RWPE1 (cell line): Measurements from ENCODE around the gene SAA1.

Source experiments
- CTCF ChIA-PET: fragments of 350-600 bp; sonication (Branson Sonifier 250); formaldehyde crosslinking; extraction: SDS; loops from one replicate; lab custom pipeline; 2021; lab: Yijun Ruan, JAX
- POLR2A ChIA-PET: fragments of 400-600 bp; formaldehyde crosslinking; extraction: SDS; loops from one replicate; lab custom pipeline; 2020; ENCODE audit warnings: antibody characterized with exemption; ENCODE audit not compliant: low non-redundant PET; lab: Yijun Ruan, JAX
- DNase-seq: peaks from one replicate; pipeline ENCODE4 v3.0.0; 2012; ENCODE audit warnings: low spot score
- H3K27ac ChIP-seq: fragments of 450-650 bp; 2 replicates; pipeline ENCODE4 v1.5.1; 2017
- CTCF ChIP-seq: fragments of 450-650 bp; conservative IDR thresholded peaks from 2 replicates; pipeline ENCODE4 v1.5.1; 2017; ENCODE audit warnings: low read depth, mild to moderate bottlenecking

Gene SAA1

GRCh38 chr11:18270102-18270501, 4.0 kb downstream of the SAA1 start:
- ChIA-PET CTCF (interaction anchor here (0.7 to 1.0 kb wide), 2 partner anchors 155 to 1418 kb away, joined by 3 to 4 read pairs; no protein-coding TSS in a partner anchor), POLR2A (no interaction called here)
- no peak for DNase-seq
- no peak for TF ChIP-seq CTCF
- no peak overlapping the region for H3K27ac ChIP-seq

- ChIA-PET POLR2A (no interaction called here), CTCF (no interaction called here)
- DNase-seq, result no peak
- no peak for TF ChIP-seq CTCF
- H3K27ac ChIP-seq, result no peak overlapping the region
Measured at GRCh38 chr11:18271206-18271605, 5.1 kb downstream of the SAA1 start.

- no peak for TF ChIP-seq CTCF
- no peak for DNase-seq
- ChIA-PET CTCF (interaction anchor here (0.6 to 0.7 kb wide), 2 partner anchors 72 to 146 kb away, joined by 3 read pairs; no protein-coding TSS in a partner anchor), POLR2A (interaction anchor here (0.7 kb wide), 1 partner anchor 26 kb away, joined by 4 read pairs; no protein-coding TSS in a partner anchor)
- H3K27ac ChIP-seq, result 0 out of 2 replicates have a peak overlapping the region, but pooled peaks have one; percentile 16
Measured at GRCh38 chr11:18277565-18278271, 11.7 kb downstream of the SAA1 start.

- no peak for TF ChIP-seq CTCF
- POLR2A ChIA-PET, result no interaction called here
- CTCF ChIA-PET, result interaction anchor here (0.6 kb wide), 1 partner anchor 174 kb away, joined by 3 read pairs; no protein-coding TSS in a partner anchor
- DNase-seq, result no peak
- H3K27ac ChIP-seq, result no peak overlapping the region
Measured at GRCh38 chr11:18280438-18281045, 14.5 kb downstream of the SAA1 start.

- no peak overlapping the region for H3K27ac ChIP-seq
- POLR2A ChIA-PET, result no interaction called here
- CTCF ChIA-PET, result no interaction called here
- DNase-seq, result no peak
- no peak for TF ChIP-seq CTCF
Measured at GRCh38 chr11:18282626-18283025, 16.6 kb downstream of the SAA1 start.

- TF ChIP-seq CTCF, result no peak
- DNase-seq, result no peak
- H3K27ac ChIP-seq, result no peak overlapping the region
- POLR2A ChIA-PET, result no interaction called here
- CTCF ChIA-PET, result interaction anchor here (0.6 kb wide), 1 partner anchor 520 kb away, joined by 4 read pairs; no protein-coding TSS in a partner anchor
Measured at GRCh38 chr11:18285841-18286240, 19.8 kb downstream of the SAA1 start.
